ENCODE data around the gene PRKAR1B.
"Not testable (repeated sequence)": the region's sequence is repeated elsewhere in the genome, so short reads cannot be mapped to it uniquely, and the experiment has no call there.

PRKAR1B gene

DNA sequence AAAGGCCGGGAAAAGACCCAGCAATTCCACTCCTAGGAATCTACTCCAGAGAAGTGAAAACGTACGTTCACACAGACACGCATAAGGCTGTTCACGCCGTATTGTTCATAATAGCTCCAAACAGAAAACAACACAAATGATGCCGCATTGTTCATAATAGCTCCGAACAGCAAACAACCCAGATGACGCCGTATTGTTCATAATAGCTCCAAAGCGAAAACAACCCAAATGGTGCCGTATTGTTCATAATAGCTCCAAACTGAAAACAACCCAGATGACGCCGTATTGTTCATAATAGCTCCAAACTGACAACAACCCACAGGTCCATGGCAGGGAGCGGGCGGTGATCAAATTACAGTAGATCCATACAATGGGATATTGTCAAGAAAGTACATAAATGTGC is 85.8 kb downstream of the PRKAR1B start:
- DNase-seq, result no peak

DNA sequence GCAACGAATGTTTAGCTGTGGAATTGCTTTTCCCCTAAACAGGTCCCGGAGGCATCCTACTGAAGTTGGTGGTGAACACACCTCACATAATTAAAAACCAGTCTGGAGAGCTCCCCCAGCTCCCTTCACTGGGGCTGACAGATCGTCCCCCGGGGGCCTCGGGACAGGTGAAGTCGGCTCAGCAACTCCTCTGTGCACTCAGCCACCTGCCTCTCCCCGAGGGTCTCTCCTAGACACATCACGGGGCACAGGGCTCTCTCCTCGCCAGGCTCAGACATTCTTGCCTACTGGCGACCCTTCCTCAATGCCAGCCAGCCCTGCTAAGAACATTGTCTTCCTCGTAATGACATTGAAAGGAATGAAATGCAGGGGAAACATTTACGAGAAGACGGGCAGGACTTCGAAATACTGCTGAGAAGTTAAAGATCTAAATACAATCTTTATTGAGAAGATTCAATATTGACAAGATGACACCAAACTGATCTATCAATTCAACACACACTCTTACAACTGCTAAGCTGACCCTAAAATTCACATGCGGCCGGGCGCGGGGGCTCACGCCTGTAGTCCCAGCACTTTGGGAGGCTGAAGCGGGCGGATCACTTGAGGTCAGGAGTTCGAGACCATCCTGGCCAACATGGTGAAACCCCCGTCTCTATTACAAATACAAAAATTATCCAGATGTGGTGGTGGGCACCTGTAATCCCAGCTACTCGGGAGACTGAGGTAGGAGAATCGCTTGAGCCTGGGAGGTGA is 88.6 kb downstream of the PRKAR1B start:
- no peak for DNase-seq

- DNase-seq, result no peak
Observed at GRCh38 chr7:637826-638225, 89.3 kb downstream of the PRKAR1B start.

DNA sequence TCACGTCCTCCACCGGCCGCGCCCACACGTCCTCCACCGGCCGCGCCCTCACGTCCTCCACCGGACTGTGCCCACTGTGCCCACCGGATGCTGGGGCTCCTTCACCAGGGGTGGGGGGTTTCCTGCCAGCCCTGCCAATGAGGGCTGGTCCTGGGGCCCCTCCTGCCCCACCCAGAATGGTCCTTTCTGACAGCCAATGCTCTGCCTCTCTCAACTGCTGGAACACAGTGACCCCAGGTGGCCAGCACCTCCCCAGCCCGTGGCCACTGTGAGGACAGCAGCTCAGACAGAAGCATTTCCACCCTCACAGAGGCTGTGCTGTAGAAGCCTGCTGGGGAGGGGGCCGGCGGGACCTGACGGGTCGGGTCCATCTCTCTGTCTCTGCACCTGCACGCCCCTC is 90.7 kb downstream of the PRKAR1B start:
- peak in 1 of 2 donors; percentile 38 for DNase-seq

GRCh38 chr7:635687-636382 is 91.2 kb downstream of the PRKAR1B start:
- DNase-seq, result not testable (repeated sequence)

GRCh38 chr7:635227-635626 is 91.9 kb downstream of the PRKAR1B start:
- DNase-seq, result no peak

GRCh38 chr7:633381-634018 is 93.6 kb downstream of the PRKAR1B start:
- no peak for DNase-seq

GRCh38 chr7:632831-633210 is 94.3 kb downstream of the PRKAR1B start:
- DNase-seq, result no peak

DNA sequence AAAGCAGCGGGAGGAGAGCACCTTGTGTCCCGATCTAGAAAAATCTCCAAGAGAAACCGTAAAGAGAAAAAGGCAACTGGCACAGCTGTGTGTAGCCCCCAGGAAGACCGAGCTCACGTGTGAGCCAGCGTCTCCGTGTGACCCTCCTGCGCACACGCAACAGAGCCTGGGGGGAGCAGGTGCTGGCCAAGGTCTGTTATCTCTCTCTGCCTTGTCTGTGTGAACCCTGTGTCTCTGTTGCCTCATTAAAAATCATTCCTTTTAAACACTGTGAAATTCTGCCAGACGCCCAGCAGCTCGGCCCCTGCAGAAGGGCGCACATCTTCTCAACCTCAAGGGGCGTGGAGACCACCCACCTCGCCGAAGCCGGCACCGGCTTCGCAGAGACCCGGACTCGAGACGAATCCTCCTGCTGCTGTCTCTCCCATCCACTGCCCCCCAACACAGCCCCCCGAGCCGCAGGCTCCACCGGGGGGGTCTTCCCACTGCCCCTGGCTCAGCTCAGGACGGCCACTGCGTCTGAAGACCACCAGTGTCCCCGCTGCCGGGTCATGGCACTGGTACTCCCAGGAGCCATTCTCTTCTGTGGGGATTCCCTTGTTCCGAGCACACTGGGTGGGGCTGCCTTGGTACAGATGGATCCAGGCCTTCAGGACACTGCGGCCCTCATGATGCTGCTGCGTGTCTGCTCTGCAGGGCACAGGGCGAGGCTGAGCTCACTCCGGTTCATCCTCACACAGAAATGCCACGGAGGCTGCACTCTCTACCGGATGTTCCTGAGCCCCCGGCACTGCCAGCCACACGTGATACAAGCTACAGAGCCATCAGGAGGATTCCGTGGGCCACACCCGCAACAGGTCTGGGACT is 94.9 kb downstream of the PRKAR1B start:
- DNase-seq, result no peak

DNA sequence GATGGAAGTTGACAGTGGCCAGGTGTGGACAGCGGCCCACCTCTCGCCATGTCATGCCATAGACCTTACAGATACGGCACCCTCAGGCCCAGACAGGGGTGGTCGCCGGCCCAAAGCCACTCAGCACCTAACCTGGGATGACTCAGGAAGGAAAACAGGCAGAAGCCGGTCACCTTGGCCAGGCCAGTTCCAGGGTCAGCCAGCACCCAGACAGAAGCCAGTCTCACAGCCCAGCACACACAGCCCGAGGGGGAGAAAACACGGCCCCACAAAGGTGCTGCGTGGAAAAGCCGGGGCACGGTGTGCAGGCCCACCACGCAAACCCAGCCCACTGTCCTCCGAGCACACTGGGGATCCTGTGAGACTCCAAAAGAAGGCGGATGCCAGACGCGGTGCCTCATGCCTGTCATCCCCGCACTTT is 95.8 kb downstream of the PRKAR1B start:
- DNase-seq, result no peak

- DNase-seq, result no peak
Observed at GRCh38 chr7:630539-630938, 96.5 kb downstream of the PRKAR1B start.

DNA sequence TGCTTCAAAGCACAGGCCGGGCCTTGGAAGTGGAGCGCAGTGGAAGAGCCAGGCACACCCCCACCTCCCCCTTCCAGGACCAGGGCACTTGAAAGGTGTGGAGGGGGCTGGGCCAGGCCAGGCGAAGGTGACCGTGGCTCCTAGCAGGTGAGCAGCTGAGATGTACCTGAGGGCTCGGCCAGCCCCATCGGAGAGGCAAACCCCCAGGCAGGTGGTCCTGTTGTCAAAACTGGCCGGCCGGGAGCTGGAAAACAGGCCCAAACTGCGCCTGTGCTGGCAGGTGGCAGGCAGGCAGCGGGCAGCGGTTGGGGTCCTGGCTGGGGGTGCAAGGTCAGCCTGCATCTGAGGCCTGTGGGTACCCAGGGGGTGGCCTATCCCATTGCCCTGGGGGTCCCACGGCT is 97.0 kb downstream of the PRKAR1B start:
- no peak for DNase-seq

DNA sequence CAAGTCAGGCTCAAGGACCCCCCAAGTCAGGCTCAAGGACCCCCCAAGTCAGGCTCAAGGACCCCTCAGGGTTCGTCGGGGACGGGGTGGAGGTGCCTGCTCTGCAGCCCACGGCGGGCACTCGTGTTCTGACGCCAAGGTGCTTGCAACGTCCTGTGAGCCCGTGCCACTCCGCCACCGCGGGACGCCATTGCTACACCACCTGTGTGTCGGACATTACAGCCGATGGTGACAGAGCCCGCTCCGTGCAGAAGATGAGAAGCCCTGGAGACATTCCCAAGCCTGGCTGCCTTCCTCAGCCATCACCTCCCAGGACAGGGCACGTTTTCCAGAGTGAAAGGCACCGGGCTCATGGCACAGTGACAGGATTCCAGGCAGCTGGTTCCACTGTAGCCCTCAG is 98.3 kb downstream of the PRKAR1B start:
- DNase-seq, result no peak

DNA sequence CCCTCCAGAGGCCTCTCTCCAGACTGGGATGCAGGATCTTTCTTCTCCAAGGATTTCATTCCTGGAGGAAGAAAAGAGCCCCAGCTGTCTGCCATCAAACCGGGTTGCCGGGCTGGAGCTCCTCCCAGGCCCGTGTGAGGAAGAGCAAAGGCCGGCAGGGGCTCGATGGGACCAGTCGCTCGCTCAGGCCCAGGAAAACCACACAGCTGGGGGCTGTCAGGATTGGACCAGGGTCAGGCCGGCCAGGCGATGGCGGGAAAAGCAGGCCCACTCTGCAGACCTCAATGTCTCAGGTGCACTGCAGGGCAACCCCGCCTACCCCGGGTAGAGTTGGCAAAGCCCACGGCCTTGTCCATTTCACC is 98.7 kb downstream of the PRKAR1B start:
- no peak for DNase-seq

DNA sequence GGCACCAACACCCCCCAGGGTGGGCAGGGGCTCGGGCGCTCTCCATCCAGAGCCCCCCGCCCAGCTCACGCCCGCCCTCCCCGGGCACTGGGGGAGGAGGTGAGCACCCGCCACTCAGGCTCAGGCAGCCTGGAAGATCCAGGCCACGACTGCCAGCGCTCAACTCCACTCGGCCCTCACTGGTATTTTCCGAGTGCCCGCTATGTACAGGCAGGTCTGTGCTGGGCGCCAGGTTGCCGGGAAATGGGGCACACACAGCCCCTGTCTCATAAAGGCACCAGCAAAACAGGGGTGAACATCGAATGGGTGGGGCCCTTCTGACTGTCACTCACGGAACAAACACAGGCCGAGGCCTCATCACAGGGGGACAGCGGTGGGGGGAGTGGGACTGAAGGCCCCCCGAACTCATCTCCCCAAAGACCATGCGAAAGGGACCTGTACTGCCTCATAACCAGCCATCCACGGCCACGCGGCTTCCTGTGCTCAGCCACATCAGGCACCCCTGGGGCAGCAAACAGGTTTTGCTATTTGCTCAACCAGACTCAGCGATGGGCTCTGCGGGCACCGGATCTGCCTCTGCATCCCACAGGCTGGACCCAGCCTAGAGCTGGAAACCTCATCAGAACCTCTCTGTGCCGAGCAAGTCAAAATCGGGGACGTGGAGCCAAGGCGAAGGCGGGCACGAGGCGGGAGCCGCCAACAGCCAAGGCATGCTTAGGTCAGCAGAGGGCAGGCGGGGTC is 99.2 kb downstream of the PRKAR1B start:
- no peak for DNase-seq

GRCh38 chr7:625376-625971 is 101.6 kb downstream of the PRKAR1B start:
- no peak for DNase-seq

DNA sequence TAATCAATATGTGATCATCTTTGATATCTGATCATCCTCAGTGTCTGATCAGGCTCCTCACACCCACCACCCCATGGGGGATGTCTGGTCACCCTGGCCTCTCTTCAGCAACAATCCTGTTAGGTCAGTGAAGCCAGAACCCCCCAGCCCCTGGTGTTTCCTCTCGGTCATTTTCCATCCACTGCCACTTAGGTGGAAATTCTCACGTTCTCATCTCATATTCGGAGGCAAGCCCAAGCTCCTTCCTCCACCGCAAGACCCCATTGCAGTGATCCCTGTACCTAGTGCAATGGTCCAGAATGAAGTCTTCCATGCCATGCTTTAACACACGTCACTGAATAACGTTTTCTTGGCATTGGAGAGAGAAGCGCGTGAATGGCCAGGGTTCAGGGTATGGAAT is 103.6 kb downstream of the PRKAR1B start:
- DNase-seq, result no peak

DNA sequence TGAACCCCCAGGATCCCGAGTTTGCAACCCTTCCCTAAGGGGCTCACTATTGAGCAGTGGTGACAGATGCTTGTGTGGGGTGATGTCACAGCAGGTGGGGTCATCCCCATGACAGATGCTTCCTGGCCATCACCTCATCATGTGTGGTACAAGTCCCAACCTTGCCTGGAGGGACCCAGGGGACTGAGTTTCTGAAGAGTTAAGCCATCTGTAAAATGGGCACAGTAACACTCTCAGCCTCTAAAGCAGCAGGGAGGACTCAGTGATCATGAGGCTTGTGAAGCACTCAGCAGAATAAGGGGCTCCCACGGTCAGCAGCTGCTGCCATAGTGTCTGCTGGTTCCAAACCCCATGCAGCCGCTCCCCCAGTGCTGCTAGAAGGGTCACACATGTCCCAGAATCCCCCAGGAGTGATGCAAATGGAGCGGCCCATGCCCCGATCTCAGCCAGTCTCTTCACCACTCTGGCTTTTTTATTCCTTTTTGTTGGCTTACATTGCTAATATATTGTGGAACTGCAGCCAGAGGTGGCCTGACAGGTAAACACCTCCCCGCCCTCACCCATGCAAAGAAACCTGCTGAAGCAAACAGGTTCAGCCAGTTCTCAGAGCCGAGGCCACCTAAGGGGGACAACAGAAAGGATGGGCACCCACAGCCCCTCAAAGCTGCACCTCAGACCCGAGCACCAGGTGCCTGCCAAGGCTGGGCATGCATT is 105.4 kb downstream of the PRKAR1B start:
- no peak for DNase-seq

DNA sequence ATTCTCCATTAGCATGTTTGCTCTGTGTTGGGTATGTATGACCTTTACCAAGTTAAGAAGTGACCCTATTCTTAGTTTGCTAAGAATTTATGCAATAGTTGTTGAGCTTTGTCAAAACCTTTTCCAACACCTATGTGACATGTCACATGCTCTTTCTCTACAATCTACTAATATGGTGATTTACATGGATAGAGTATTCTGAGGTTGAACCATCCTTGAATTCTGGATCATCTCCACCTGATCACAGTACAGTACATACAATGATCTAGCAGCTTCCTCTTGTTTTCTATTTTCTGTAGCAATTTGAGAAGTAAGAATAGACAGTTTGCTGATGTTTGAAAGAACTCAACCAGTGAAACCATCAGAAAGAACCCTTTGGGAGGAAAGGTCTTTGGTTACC is 106.2 kb downstream of the PRKAR1B start:
- DNase-seq, result no peak

- DNase-seq, result no peak
Observed at GRCh38 chr7:620056-620455, 107.0 kb downstream of the PRKAR1B start.

DNA sequence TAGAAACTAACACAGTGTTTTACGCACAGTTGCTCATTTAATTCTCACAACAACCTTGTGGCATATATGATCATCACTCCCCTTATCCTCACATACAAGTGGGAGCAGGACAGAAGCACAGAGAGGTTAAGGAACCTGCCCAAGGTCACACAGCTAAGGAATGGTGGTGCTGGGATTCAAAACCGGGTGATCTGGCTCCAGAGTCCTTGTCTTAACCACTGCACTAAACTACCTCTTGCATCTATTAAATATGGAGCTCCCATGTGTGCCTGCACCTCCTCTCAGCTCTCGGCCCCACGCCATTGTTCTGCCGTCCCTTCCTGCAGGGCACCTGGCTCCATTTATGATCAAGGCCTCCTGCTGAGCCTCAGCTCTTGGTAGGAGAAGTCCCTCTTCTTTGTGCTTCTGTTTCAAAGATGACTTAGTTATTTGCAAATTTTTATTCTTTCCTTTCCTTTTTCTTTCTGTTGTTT is 107.7 kb downstream of the PRKAR1B start:
- no peak for DNase-seq

Data from stimulated activated CD4-positive, alpha-beta T cell treated with anti-CD3 and anti-CD28 coated beads, Interleukin-2, amount 100 ng/mL, for 24 hours (primary cell).